Mesothelial cell of epicardium (in vitro differentiated cells): ENCODE results near the gene PLXND1. TPM values are rescaled to one million over a fixed set of nuclear protein-coding genes. Genes with fewer than 3 reads are reported as not detected.

Experiments
- DNase-seq, 2 experiments: peaks; one replicate each; pipeline ENCODE4 v3.0.0; 2021; ENCODE audit warnings: low spot score in 2 of 2; ENCODE audit not compliant: unreplicated experiment in 2 of 2
- H3K27ac Mint-ChIP-seq: 2 replicates; pipeline ENCODE4 v1.8.0; 2021; ENCODE audit warnings: mixed read lengths
- H3K27me3 Mint-ChIP-seq: 2 replicates; pipeline ENCODE4 v1.8.0; 2021; ENCODE audit warnings: low read depth, mixed read lengths
- H3K36me3 Mint-ChIP-seq: 2 replicates; pipeline ENCODE4 v1.8.0; 2021; ENCODE audit warnings: mixed read lengths
- H3K4me1 Mint-ChIP-seq: 2 replicates; pipeline ENCODE4 v1.8.0; 2021; ENCODE audit warnings: mixed read lengths
- H3K4me3 Mint-ChIP-seq: 2 replicates; pipeline ENCODE4 v1.8.0; 2021; ENCODE audit warnings: mild to moderate bottlenecking, moderate library complexity, mixed read lengths
- H3K9me3 Mint-ChIP-seq: 2 replicates; pipeline ENCODE4 v1.8.0; 2021; ENCODE audit warnings: mixed read lengths
- total RNA-seq: library from RNA; stranded (reverse); gene quantifications from 3 replicates; pipeline ENCODE4 v1.2.1, GENCODE V29; 2021
- TF ChIP-seq, protein P1 (sequence below): fragments of 200-600 bp; sonication (generic); IDR thresholded peaks from one replicate; pipeline ENCODE4 v1.5.0; 2021; ENCODE audit warnings: antibody characterized with exemption; ENCODE audit not compliant: unreplicated experiment

Gene PLXND1
- total RNA-seq, 1 donor from 2014 or later = 60.6 TPM

DNA sequence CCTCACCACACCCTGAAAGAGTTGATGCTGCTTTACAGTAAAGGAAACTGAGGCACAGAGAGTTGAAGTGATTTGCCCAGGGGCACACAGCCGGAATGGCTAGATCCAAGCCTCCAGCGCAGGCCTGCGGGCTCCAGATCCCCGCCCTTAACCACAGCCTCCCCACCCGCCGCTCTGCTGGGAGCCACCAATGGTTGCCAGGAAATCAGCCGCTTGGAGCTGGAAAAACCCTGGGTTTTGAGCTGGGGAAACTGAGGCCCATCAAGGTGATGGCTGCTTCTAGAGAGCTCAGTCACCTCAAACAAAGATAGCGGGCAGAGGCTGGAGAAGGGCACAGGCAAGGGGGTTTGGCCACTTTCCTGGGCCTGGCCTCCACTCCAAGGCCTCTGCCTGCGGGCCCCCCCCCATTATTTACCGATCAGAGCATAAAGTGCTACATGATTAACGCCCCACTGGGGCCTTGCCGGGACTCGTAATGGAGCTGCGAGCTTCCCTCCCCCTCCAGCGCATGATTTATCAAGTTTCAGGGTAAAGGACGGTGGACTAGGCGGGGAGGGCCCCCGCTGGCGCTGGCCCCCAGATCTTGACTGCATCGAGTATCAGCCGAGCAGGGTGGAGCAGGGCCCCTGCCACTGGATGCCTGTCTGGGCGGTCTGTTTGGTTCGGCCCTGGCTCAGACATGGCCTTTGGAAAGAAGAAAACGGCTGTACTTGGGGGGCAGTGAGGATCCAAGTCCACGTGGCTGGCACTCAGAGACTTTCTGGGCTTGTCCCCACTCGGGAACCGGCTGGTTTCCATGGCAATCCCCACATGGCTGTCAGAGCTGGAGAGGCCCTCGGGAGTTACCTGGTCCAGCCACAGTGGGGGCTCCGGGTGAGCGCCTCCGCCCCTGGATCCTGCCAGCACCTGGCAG, 9.1 kb downstream of the PLXND1 start:
- H3K27me3 Mint-ChIP-seq = no peaks in the 10 kb centered on the region
- DNase-seq = peak in 1 of 2 experiments; percentile 45
- H3K36me3 Mint-ChIP-seq = no peaks in the 10 kb centered on the region
- H3K9me3 Mint-ChIP-seq = no peaks in the 10 kb centered on the region
- TF ChIP-seq, protein P1, sequence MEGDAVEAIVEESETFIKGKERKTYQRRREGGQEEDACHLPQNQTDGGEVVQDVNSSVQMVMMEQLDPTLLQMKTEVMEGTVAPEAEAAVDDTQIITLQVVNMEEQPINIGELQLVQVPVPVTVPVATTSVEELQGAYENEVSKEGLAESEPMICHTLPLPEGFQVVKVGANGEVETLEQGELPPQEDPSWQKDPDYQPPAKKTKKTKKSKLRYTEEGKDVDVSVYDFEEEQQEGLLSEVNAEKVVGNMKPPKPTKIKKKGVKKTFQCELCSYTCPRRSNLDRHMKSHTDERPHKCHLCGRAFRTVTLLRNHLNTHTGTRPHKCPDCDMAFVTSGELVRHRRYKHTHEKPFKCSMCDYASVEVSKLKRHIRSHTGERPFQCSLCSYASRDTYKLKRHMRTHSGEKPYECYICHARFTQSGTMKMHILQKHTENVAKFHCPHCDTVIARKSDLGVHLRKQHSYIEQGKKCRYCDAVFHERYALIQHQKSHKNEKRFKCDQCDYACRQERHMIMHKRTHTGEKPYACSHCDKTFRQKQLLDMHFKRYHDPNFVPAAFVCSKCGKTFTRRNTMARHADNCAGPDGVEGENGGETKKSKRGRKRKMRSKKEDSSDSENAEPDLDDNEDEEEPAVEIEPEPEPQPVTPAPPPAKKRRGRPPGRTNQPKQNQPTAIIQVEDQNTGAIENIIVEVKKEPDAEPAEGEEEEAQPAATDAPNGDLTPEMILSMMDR = no peak
- H3K4me1 Mint-ChIP-seq = peaks cover 51% of the 10 kb centered on the region
- H3K27ac Mint-ChIP-seq = peak overlapping the region; percentile 79
- H3K4me3 Mint-ChIP-seq = no peak overlapping the region

DNA sequence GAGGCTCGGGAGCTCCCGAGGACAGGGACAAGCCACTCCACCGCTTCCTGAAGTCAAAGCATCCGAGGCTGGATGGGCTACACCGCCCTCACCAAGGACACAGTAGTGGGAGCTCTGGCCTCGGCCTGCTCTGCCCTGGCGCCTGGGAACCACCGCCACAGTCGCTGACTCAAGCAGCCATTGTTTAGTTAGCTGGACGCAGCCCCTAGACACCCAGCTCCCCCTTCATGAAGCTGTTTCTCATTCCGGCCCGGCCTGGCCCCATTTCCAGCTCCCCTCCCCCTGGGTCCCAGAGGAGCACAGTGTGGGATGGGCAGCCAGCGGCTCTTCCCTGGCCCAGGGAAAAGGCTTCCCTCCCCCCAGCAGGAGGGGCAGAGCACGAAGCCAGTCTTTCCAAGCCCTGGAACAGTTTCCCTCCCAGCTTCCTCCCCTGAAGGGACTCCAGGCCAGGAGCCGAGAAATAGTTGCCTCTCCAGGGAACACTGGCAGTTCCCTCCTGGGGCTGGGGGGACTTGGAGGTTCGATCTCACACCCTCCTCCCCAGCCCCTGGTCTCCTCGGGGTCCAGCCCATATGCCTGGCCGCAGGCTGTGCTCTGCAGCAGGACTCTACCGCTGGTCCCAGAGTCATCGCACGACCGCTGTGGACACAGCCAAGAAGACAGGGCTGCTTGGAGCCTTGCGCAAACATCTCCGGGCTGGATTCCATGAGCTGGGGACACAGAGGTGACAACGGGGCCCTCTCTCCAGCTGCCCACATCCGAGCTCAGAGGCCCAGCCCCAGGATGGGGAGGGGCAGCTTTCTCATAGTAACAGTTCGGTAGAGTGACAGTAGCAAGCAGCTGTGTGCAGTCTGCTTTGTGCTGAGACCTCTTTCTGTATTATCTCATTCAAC, 10.0 kb downstream of the PLXND1 start:
- no peaks in the 10 kb centered on the region for H3K9me3 Mint-ChIP-seq
- TF ChIP-seq, protein P1 = no peak
- peaks cover 59% of the 10 kb centered on the region for H3K4me1 Mint-ChIP-seq
- DNase-seq = no peak
- no peak overlapping the region for H3K4me3 Mint-ChIP-seq
- H3K27me3 Mint-ChIP-seq = no peaks in the 10 kb centered on the region
- peak overlapping the region; percentile 59 for H3K27ac Mint-ChIP-seq
- no peaks in the 10 kb centered on the region for H3K36me3 Mint-ChIP-seq

DNA sequence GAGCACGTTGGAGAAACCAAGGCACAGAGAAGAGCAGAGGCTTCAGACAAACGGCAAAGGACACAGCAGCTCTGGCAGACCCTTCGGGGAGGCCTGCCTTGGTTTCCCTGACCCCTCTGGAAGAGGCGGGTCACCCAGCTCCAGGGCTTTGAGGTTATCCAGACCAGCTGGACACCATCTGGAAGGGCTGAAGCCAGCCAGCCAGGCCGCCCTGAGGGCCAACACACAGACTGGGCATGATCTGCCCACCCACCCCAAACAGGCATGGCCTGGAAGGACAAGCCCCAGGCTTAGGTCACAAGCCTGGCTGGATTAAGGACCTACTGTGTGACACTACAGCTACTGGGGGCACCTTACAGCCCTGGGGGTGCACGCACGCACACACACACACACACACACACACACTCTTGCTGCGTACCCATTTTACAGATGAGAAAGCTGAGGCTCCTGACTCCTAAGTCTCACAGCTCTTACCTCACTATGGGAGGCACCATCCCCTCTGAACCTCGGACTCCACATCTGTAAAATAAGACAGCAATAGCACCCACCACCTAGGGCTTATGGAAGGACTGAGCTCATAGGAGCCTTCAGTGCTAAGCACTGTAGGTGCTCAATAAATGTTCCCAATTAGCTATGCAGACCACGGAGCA, 10.8 kb downstream of the PLXND1 start:
- Mint-ChIP-seq H3K4me1 (peaks cover 61% of the 10 kb centered on the region), H3K27ac (peak overlapping the region; percentile 39), H3K36me3 (no peaks in the 10 kb centered on the region), H3K9me3 (no peaks in the 10 kb centered on the region), H3K4me3 (no peak overlapping the region), H3K27me3 (no peaks in the 10 kb centered on the region)
- TF ChIP-seq, protein P1 = no peak
- DNase-seq = no peak

DNA sequence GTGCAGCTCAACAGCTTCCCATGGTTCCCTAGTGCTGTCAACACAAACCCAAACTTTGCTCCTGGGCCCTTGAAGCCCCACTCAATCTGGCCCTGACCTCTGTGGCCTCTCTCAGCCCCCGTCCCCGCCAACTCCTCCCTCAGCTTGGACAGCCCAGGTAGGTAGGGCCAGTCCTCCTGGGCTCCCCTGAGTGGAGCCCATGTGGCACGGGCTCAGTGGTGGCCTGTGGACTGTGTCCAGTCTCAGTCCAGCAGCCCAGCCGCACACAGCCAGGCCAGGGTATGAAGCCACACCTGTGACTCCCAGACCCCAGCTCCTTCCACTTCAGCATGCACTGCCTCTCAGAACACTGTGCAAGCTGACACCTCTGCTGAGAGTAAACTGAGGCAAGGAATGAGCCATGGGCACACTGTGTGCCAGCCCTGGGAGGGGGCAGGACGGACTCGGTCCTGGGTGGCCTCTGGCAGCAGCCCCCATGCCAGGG, 11.5 kb downstream of the PLXND1 start:
- no peak for DNase-seq
- Mint-ChIP-seq H3K9me3 (no peaks in the 10 kb centered on the region), H3K36me3 (no peaks in the 10 kb centered on the region), H3K4me1 (peaks cover 66% of the 10 kb centered on the region), H3K27me3 (no peaks in the 10 kb centered on the region), H3K27ac (no peak overlapping the region), H3K4me3 (no peak overlapping the region)
- TF ChIP-seq, protein P1 = no peak

DNA sequence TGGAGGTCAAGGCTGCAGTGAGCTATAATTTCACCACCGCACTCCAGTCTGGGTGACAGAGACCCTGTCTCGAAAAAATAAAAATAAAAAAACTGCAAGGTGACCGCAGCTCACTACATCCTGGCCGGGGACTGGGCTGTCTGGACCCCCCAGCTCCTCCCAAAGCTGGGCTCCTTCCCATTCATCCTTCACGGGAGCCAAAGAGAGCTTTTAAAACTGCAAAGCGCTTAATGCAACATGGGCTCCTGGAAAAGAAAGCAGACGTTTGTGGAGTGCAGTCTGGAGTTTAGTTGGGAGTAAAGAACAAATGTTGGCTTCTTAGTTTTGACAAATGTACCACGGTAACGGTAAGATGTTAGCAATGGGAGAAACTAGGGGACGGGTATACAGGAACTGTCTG, 12.1 kb downstream of the PLXND1 start:
- no peaks in the 10 kb centered on the region for H3K27me3 Mint-ChIP-seq
- no peak for DNase-seq
- peak overlapping the region; percentile 69 for H3K27ac Mint-ChIP-seq
- TF ChIP-seq, protein P1 = no peak
- no peaks in the 10 kb centered on the region for H3K9me3 Mint-ChIP-seq
- peaks cover 67% of the 10 kb centered on the region for H3K4me1 Mint-ChIP-seq
- no peak overlapping the region for H3K4me3 Mint-ChIP-seq
- H3K36me3 Mint-ChIP-seq = no peaks in the 10 kb centered on the region
